Forelimb muscle (tissue), 1 donor: ENCODE results near the gene TMEFF2. TPM values are rescaled to one million over a fixed set of nuclear protein-coding genes. Genes with fewer than 3 reads are reported as not detected.

Experiments used
- DNase-seq: peaks from one replicate; pipeline ENCODE4 v3.0.0-alpha.2; 2013; ENCODE audit warnings: low read depth
- polyA plus RNA-seq: library from polyadenylated mRNA; unstranded; fragments of 120-200 nt; gene quantifications from one replicate; pipeline ENCODE4 v1.2.1, GENCODE V29; 2013; ENCODE audit not compliant: insufficient read length

The TMEFF2 gene
- polyA plus RNA-seq, 1 donor: 22.9 TPM

DNA sequence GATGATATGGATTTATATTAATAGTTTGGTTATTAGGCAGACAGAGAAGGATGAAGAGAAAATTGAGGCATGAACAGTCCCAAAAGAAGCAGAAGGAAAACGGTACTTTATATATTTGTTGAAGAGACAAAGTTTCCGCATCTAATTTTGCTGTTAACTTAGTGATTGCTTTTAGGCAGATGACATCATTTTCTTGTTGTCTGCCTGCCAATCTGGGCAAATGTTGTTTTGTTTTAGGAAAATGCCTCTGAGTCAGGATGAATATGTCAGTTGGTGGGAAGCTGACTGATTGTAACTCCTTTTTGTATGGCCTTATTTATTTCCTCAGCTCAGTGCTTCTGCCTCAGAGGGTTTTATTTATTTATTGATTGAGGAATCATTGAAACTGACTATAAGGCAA lies 295.3 kb downstream of the TMEFF2 start:
- no peak for DNase-seq
